Mammary epithelial cell (primary cell): ENCODE data around the gene MAD1L1.

ENCODE experiments used
- EZH2 ChIP-seq: IDR thresholded peaks from 2 replicates; pipeline ENCODE4 v1.6.1; 2012; ENCODE audit warnings: low read length, inconsistent platforms, borderline replicate concordance
- TF ChIP-seq, protein P1 (sequence below), 2 donors: IDR thresholded peaks in 1 of 2; conservative IDR thresholded peaks in 1 of 2; 2 replicates each; pipeline ENCODE4 v1.5.1; 2011 to 2012; ENCODE audit warnings: inconsistent platforms in 2 of 2, low read length in 2 of 2, mild to moderate bottlenecking in 2 of 2, control low read depth in 1 of 2, low read depth in 1 of 2; ENCODE audit not compliant: insufficient read depth in 1 of 2; ENCODE audit errors: extremely low read depth in 1 of 2

DNA sequence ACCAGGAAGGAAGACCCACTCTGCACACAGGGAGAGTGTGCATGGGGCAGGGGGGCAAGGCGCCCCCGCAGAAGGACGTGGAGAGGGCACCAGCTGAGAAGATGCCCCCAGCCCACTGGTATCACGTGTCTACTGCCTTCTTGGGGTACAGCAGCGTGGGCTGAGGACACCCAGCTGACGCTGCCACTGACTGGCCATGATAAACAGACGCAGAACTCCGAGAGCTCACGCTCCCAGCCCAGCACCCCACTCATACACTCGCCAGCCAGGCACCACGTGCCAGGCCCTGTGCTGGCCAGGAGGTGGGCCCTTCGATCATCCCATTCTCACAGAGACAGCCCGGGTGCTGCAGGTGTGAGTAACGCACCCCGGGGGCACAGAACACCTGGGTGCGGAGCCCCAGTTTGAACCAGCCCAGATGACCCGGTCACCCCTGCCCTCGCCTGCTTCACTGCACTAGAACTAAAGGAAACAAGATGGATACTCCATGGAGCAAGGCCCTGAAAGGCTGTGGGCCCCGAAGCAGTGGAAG is 199.8 kb downstream of the MAD1L1 start:
- TF ChIP-seq, protein P1, sequence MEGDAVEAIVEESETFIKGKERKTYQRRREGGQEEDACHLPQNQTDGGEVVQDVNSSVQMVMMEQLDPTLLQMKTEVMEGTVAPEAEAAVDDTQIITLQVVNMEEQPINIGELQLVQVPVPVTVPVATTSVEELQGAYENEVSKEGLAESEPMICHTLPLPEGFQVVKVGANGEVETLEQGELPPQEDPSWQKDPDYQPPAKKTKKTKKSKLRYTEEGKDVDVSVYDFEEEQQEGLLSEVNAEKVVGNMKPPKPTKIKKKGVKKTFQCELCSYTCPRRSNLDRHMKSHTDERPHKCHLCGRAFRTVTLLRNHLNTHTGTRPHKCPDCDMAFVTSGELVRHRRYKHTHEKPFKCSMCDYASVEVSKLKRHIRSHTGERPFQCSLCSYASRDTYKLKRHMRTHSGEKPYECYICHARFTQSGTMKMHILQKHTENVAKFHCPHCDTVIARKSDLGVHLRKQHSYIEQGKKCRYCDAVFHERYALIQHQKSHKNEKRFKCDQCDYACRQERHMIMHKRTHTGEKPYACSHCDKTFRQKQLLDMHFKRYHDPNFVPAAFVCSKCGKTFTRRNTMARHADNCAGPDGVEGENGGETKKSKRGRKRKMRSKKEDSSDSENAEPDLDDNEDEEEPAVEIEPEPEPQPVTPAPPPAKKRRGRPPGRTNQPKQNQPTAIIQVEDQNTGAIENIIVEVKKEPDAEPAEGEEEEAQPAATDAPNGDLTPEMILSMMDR (conservative IDR thresholded peaks at IDR 0.05 in 1 of 2, IDR thresholded peaks at IDR 0.05 in 1 of 2; ENCODE audit: extremely low read depth in 1 of 2, insufficient read depth in 1 of 2, low read depth in 1 of 2, low read length in 2 of 2) = no peak
- TF ChIP-seq EZH2 = no peak
